BLaER1 treated with 17β-estradiol and CSF1 and Interleukin-3, amounts not matched to agents 10 nM and 100 nM (cell line): ENCODE results near the gene CDC37L1.
"Not testable (repeated sequence)": the region's sequence is repeated elsewhere in the genome, so short reads cannot be mapped to it uniquely, and the experiment has no call there.

ENCODE experiments used
- H3K27ac ChIP-seq, 11 experiments: shearing (Covaris generic); formaldehyde crosslinking; 2 replicates each; pipeline ENCODE4 v1.8.1; 2022
- H3K27me3 ChIP-seq, 11 experiments: shearing (Covaris generic); formaldehyde crosslinking; 2 replicates each; pipeline ENCODE4 v1.8.1; 2022
- H3K36me3 ChIP-seq, 11 experiments: shearing (Covaris generic); formaldehyde crosslinking; 2 replicates each; pipeline ENCODE4 v1.8.1; 2022
- H3K4me1 ChIP-seq, 10 experiments: shearing (Covaris generic); formaldehyde crosslinking; 2 replicates each; pipeline ENCODE4 v1.8.1; 2022
- H3K4me2 ChIP-seq, 11 experiments: shearing (Covaris generic); formaldehyde crosslinking; 2 replicates each; pipeline ENCODE4 v1.8.1; 2022
- H3K4me3 ChIP-seq, 10 experiments: shearing (Covaris generic); formaldehyde crosslinking; 2 replicates each; pipeline ENCODE4 v1.8.1; 2022
- H3K9ac ChIP-seq, 11 experiments: shearing (Covaris generic); formaldehyde crosslinking; 2 replicates each; pipeline ENCODE4 v1.8.1; 2022
- H3K9me3 ChIP-seq, 11 experiments: shearing (Covaris generic); formaldehyde crosslinking; replicated peaks in 1 of 11; 2 replicates each; pipeline ENCODE4 v1.8.1; 2022
- H4K20me1 ChIP-seq, 11 experiments: shearing (Covaris generic); formaldehyde crosslinking; 2 replicates each; pipeline ENCODE4 v1.8.1; 2022
- Cebpa-rat ChIP-seq, 11 experiments: shearing (Covaris generic); IDR thresholded peaks; 2 replicates each; pipeline ENCODE4 v1.8.1; 2022

The CDC37L1 gene

GRCh38 chr9:4656621-4657020 lies 22.7 kb upstream of the CDC37L1 start:
- H3K4me3 ChIP-seq = no peak overlapping the region
- H3K27me3 ChIP-seq = no peaks in the 10 kb centered on the region
- no peak overlapping the region for H3K27ac ChIP-seq
- no peak overlapping the region for H3K4me2 ChIP-seq
- no peaks in the 10 kb centered on the region for H4K20me1 ChIP-seq
- H3K4me1 ChIP-seq = peaks cover 3 to 8% (median 6%) of the 10 kb centered on the region in 10 experiments
- no peaks in the 10 kb centered on the region for H3K9me3 ChIP-seq
- TF ChIP-seq Cebpa-rat (IDR thresholded peaks at IDR 0.05) = no peak
- H3K9ac ChIP-seq = no peak overlapping the region
- no peaks in the 10 kb centered on the region for H3K36me3 ChIP-seq

- Histone ChIP-seq H3K27ac (no peak overlapping the region), H3K9me3 (no peaks in the 10 kb centered on the region), H3K4me1 (peaks cover 8 to 14% (median 11%) of the 10 kb centered on the region in 10 experiments), H3K9ac (no peak overlapping the region), H3K27me3 (no peaks in the 10 kb centered on the region), H3K36me3 (no peaks in the 10 kb centered on the region), H3K4me3 (no peak overlapping the region), H3K4me2 (no peak overlapping the region), H4K20me1 (no peaks in the 10 kb centered on the region)
- no peak for TF ChIP-seq Cebpa-rat (IDR thresholded peaks at IDR 0.05)
Measured at GRCh38 chr9:4657426-4658159, 21.8 kb upstream of the CDC37L1 start.

DNA sequence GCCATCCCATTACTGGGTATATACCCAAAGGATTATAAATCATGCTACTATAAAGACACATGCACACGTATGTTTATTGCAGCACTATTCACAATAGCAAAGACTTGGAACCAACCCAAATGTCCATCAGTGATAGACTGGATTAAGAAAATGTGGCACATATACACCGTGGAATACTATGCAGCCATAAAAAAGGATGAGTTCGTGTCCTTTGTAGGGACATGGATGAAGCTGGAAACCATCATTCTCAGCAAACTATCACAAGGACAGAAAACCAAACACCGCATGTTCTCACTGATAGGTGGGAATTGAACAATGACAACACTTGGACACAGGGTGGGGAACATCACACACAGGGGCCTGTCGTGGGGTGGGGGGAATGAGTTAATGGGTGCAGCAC lies 18.7 kb upstream of the CDC37L1 start:
- H3K27ac ChIP-seq, H3K9ac ChIP-seq, H3K4me3 ChIP-seq, H3K36me3 ChIP-seq, H3K27me3 ChIP-seq, H3K9me3 ChIP-seq, H3K4me2 ChIP-seq, H4K20me1 ChIP-seq: not testable (repeated sequence)
- peaks cover 36 to 42% (median 41%) of the 10 kb centered on the region in 10 experiments for H3K4me1 ChIP-seq

DNA sequence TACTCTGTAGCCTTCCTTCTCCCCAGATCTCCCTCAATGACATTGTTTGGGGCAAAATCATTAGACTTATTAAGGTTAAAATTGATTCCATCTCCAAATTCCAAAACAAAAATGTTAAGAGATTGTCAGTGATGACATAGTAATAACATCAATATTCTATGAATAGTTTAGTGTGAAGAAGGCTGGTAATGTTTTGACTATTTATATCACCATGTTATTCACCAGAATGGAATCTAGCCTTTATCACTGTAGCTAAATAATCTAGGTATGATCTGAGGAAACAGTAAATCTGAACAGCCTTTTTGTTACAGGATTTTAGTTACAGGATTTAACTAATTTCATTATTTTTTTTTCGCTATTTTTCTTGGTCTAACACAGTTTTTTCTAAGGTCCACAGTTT lies 18.2 kb upstream of the CDC37L1 start:
- no peak for TF ChIP-seq Cebpa-rat (IDR thresholded peaks at IDR 0.05)
- H3K9ac ChIP-seq = peak overlapping the region in 1 of 11 experiments; percentile 85; a peak in 1 of 22 replicates
- H3K4me2 ChIP-seq = peak overlapping the region; percentile 88 to 99 (median 95); a peak in 20 of 22 replicates
- H3K9me3 ChIP-seq = no peaks in the 10 kb centered on the region
- no peaks in the 10 kb centered on the region; a peak in 1 of 22 replicates for H4K20me1 ChIP-seq
- H3K4me3 ChIP-seq = peak overlapping the region in 4 of 10 experiments; percentile 74 to 85 (median 83); a peak in 6 of 20 replicates
- peaks cover 36 to 42% (median 40%) of the 10 kb centered on the region in 10 experiments for H3K4me1 ChIP-seq
- H3K27ac ChIP-seq = no peak overlapping the region
- no peaks in the 10 kb centered on the region; a peak in 1 of 22 replicates for H3K36me3 ChIP-seq
- no peaks in the 10 kb centered on the region for H3K27me3 ChIP-seq

GRCh38 chr9:4661611-4662010 lies 17.8 kb upstream of the CDC37L1 start:
- H3K4me2 ChIP-seq = peak overlapping the region; percentile 88 to 99 (median 95)
- peak overlapping the region; percentile 72 to 96 (median 84) for H3K4me3 ChIP-seq
- no peaks in the 10 kb centered on the region for H3K27me3 ChIP-seq
- no peak for TF ChIP-seq Cebpa-rat (IDR thresholded peaks at IDR 0.05)
- H3K9me3 ChIP-seq = no peaks in the 10 kb centered on the region
- H3K36me3 ChIP-seq = no peaks in the 10 kb centered on the region; a peak in 1 of 22 replicates
- H3K27ac ChIP-seq = peak overlapping the region in 10 of 11 experiments; percentile 65 to 91 (median 82); a peak in 17 of 22 replicates
- peaks cover 36 to 42% (median 40%) of the 10 kb centered on the region in 10 experiments for H3K4me1 ChIP-seq
- no peaks in the 10 kb centered on the region; a peak in 1 of 22 replicates for H4K20me1 ChIP-seq
- H3K9ac ChIP-seq = peak overlapping the region; percentile 78 to 92 (median 85); a peak in 21 of 22 replicates

GRCh38 chr9:4662108-4662988 lies 17.0 kb upstream of the CDC37L1 start, which contains the start of gene PLPP6:
Gene PLPP6, plus strand, starts transcription at chr9:4662294. Its CDS starts 82 bp downstream, at chr9:4662376.
- peak within 1 kb of the TSS; percentile 78 to 92 (median 85) for H3K9ac ChIP-seq
- peak within 1 kb of the TSS; percentile 65 to 91 (median 82) for H3K27ac ChIP-seq
- H3K4me3 ChIP-seq = peak within 1 kb of the TSS; percentile 72 to 96 (median 84)
- H3K27me3 ChIP-seq = no peaks in the 10 kb centered on the region
- no peaks in the 10 kb centered on the region for H3K9me3 ChIP-seq
- 0 out of 22 replicates have a peak, but pooled peaks of 2 of the 11 experiments have one; percentile 10 to 22 for TF ChIP-seq Cebpa-rat (IDR thresholded peaks at IDR 0.05)
- peak within 1 kb of the TSS; percentile 88 to 99 (median 95) for H3K4me2 ChIP-seq
- no peaks in the 10 kb centered on the region; a peak in 1 of 22 replicates for H3K36me3 ChIP-seq
- peaks cover 36 to 42% (median 40%) of the 10 kb centered on the region in 10 experiments for H3K4me1 ChIP-seq
- H4K20me1 ChIP-seq = no peaks in the 10 kb centered on the region; a peak in 1 of 22 replicates

- Histone ChIP-seq H3K36me3 (no peaks in the 10 kb centered on the region; a peak in 1 of 22 replicates), H3K4me2 (peak overlapping the region; percentile 88 to 99 (median 95)), H3K4me3 (peak overlapping the region; percentile 72 to 96 (median 84)), H3K9me3 (no peaks in the 10 kb centered on the region), H3K27ac (peak overlapping the region in 9 of 11 experiments; percentile 65 to 91 (median 82); a peak in 13 of 22 replicates), H3K27me3 (no peaks in the 10 kb centered on the region), H3K4me1 (peaks cover 36 to 42% (median 40%) of the 10 kb centered on the region in 10 experiments), H3K9ac (peak overlapping the region; percentile 78 to 92 (median 85); a peak in 19 of 22 replicates), H4K20me1 (no peaks in the 10 kb centered on the region; a peak in 1 of 22 replicates)
- no peak for TF ChIP-seq Cebpa-rat (IDR thresholded peaks at IDR 0.05)
Measured at GRCh38 chr9:4662989-4663792, 16.2 kb upstream of the CDC37L1 start.

DNA sequence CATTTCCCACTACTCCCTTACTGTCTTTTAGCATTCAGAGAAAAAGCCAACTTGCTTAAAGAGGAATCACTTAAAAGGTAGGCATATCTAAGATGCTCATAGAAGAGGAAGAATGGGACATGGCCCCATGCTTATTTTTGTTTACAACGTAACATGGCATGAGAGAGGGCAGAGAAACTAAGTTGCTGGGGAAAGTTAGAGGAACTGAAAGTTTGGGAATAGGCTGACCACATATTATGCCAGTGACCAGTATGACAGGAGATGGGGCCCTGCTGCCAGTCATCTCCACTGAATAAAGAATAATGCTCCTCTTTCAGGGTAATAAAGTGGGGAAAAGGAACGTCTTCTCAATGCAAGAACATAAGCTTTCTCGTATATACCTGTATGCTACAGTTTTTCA lies 15.4 kb upstream of the CDC37L1 start:
- H3K4me2 ChIP-seq = peak overlapping the region; percentile 88 to 99 (median 95)
- H3K4me3 ChIP-seq = peak overlapping the region in 1 of 10 experiments; percentile 31; a peak in 4 of 20 replicates
- peak overlapping the region in 2 of 11 experiments; percentile 39 to 89; a peak in 3 of 22 replicates for H3K27ac ChIP-seq

More for the DNA sequence above, 15.4 kb upstream of the CDC37L1 start:
- Histone ChIP-seq H4K20me1 (no peaks in the 10 kb centered on the region; a peak in 1 of 22 replicates), H3K36me3 (no peaks in the 10 kb centered on the region; a peak in 1 of 22 replicates), H3K27me3 (no peaks in the 10 kb centered on the region), H3K9me3 (no peaks in the 10 kb centered on the region), H3K4me1 (peaks cover 36 to 42% (median 40%) of the 10 kb centered on the region in 10 experiments), H3K9ac (no peak overlapping the region)
- TF ChIP-seq Cebpa-rat (IDR thresholded peaks at IDR 0.05) = no peak
